ENCODE measurements around the gene NTM.
A peak's percentile ranks its signal among the peaks of the same experiment; 100 is the strongest.

NTM gene

GRCh38 chr11:131653260-131653659 lies 282.8 kb downstream of the NTM start:
- no peak for DNase-seq

GRCh38 chr11:131654849-131655248 lies 284.4 kb downstream of the NTM start:
- no peak for DNase-seq

- no peak for DNase-seq
These were observed 285.9 kb downstream of the NTM start for GRCh38 chr11:131656179-131656838.

- DNase-seq = no peak
These were observed 286.4 kb downstream of the NTM start for GRCh38 chr11:131656839-131657211.

GRCh38 chr11:131658414-131658813 lies 288.0 kb downstream of the NTM start:
- no peak for DNase-seq

GRCh38 chr11:131658952-131659351 lies 288.5 kb downstream of the NTM start:
- no peak for DNase-seq

- no peak for DNase-seq
These were observed 289.5 kb downstream of the NTM start for GRCh38 chr11:131659931-131660330.

GRCh38 chr11:131661132-131661531 lies 290.7 kb downstream of the NTM start:
- no peak for DNase-seq

- DNase-seq = no peak
These were observed 292.0 kb downstream of the NTM start for GRCh38 chr11:131662317-131662972.

- DNase-seq = no peak
These were observed 292.6 kb downstream of the NTM start for GRCh38 chr11:131662993-131663392.

GRCh38 chr11:131663405-131664200 lies 293.2 kb downstream of the NTM start:
- DNase-seq = no peak

GRCh38 chr11:131664293-131664692 lies 293.9 kb downstream of the NTM start:
- DNase-seq = no peak

- no peak for DNase-seq
These were observed 294.4 kb downstream of the NTM start for GRCh38 chr11:131664816-131665215.

- DNase-seq = no peak
These were observed 295.0 kb downstream of the NTM start for GRCh38 chr11:131665344-131665968.

- DNase-seq = no peak
These were observed 295.6 kb downstream of the NTM start for GRCh38 chr11:131666006-131666405.

GRCh38 chr11:131666617-131667016 lies 296.2 kb downstream of the NTM start:
- DNase-seq = no peak

- DNase-seq = no peak
These were observed 297.2 kb downstream of the NTM start for GRCh38 chr11:131667566-131667965.

GRCh38 chr11:131668500-131669400 lies 298.3 kb downstream of the NTM start:
- peak; percentile 36 for DNase-seq

GRCh38 chr11:131669401-131669780 lies 299.0 kb downstream of the NTM start:
- no peak for DNase-seq

- no peak for DNase-seq
These were observed 300.5 kb downstream of the NTM start for GRCh38 chr11:131670876-131671275.

GRCh38 chr11:131671320-131671719 lies 300.9 kb downstream of the NTM start:
- no peak for DNase-seq

- no peak for DNase-seq
These were observed 301.3 kb downstream of the NTM start for GRCh38 chr11:131671734-131672133.

- DNase-seq = no peak
These were observed 301.8 kb downstream of the NTM start for GRCh38 chr11:131672191-131672590.

Measured in stimulated activated CD4-positive, alpha-beta T cell treated with anti-CD3 and anti-CD28 coated beads, Interleukin-1b, Interleukin-23, amount 100 ng/mL, for 48 hours (primary cell).